Measurements from ENCODE around the gene LAMTOR4. TPM values are rescaled to one million over a fixed set of nuclear protein-coding genes. Genes with fewer than 3 reads are reported as not detected.
A peak's percentile ranks its signal among the peaks of the same experiment; 100 is the strongest.
"Not testable (repeated sequence)": the region's sequence is repeated elsewhere in the genome, so short reads cannot be mapped to it uniquely, and the experiment has no call there.

LAMTOR4 gene
- total RNA-seq, 1 donor from 2014 or later: 208 TPM

- Histone ChIP-seq H3K27me3 (ENCODE audit: control insufficient read depth, insufficient read depth, low read length) (no peaks in the 10 kb centered on the region), H3K36me3 (ENCODE audit: control insufficient read depth, insufficient read depth, low read length) (no peaks in the 10 kb centered on the region), H3K4me3 (ENCODE audit: low read depth, low read length) (peak within 1 kb of the TSS; percentile 64)
- peak; percentile 37 for DNase-seq (ENCODE audit: low read depth)
- no peak for TF ChIP-seq CTCF (IDR thresholded peaks at IDR 0.05; ENCODE audit: insufficient read depth, low read length, poor library complexity, severe bottlenecking)
Measured at GRCh38 chr7:100126931-100127865, 21.5 kb upstream of the LAMTOR4 start, which contains the start of gene MBLAC1. Gene MBLAC1 (plus strand): TSS chr7:100126967. CDS start chr7:100127396, 429 bp downstream.

GRCh38 chr7:100127866-100128636 is 20.7 kb upstream of the LAMTOR4 start:
- no peaks in the 10 kb centered on the region for H3K36me3 ChIP-seq (ENCODE audit: control insufficient read depth, insufficient read depth, low read length)
- DNase-seq (ENCODE audit: low read depth): no peak
- no peaks in the 10 kb centered on the region for H3K27me3 ChIP-seq (ENCODE audit: control insufficient read depth, insufficient read depth, low read length)
- TF ChIP-seq CTCF (IDR thresholded peaks at IDR 0.05; ENCODE audit: insufficient read depth, low read length, poor library complexity, severe bottlenecking): no peak
- peak overlapping the region; percentile 64 for H3K4me3 ChIP-seq (ENCODE audit: low read depth, low read length)

- TF ChIP-seq CTCF (IDR thresholded peaks at IDR 0.05; ENCODE audit: insufficient read depth, low read length, poor library complexity, severe bottlenecking): no peak
- Histone ChIP-seq H3K27me3 (ENCODE audit: control insufficient read depth, insufficient read depth, low read length) (no peaks in the 10 kb centered on the region), H3K4me3 (ENCODE audit: low read depth, low read length) (no peak overlapping the region), H3K36me3 (ENCODE audit: control insufficient read depth, insufficient read depth, low read length) (no peaks in the 10 kb centered on the region)
- no peak for DNase-seq (ENCODE audit: low read depth)
Measured at GRCh38 chr7:100128637-100128963, 20.1 kb upstream of the LAMTOR4 start.

- DNase-seq (ENCODE audit: low read depth); H3K27me3 ChIP-seq (ENCODE audit: control insufficient read depth, insufficient read depth, low read length); H3K36me3 ChIP-seq (ENCODE audit: control insufficient read depth, insufficient read depth, low read length); H3K4me3 ChIP-seq (ENCODE audit: low read depth, low read length): not testable (repeated sequence)
Measured at GRCh38 chr7:100130220-100130607, 18.5 kb upstream of the LAMTOR4 start.

- H3K4me3 ChIP-seq (ENCODE audit: low read depth, low read length): no peak overlapping the region
- no peak for DNase-seq (ENCODE audit: low read depth)
- no peaks in the 10 kb centered on the region for H3K36me3 ChIP-seq (ENCODE audit: control insufficient read depth, insufficient read depth, low read length)
- H3K27me3 ChIP-seq (ENCODE audit: control insufficient read depth, insufficient read depth, low read length): no peaks in the 10 kb centered on the region
- TF ChIP-seq CTCF (IDR thresholded peaks at IDR 0.05; ENCODE audit: insufficient read depth, low read length, poor library complexity, severe bottlenecking): peak; percentile 83
Measured at GRCh38 chr7:100130608-100131453, 17.9 kb upstream of the LAMTOR4 start.

Data from kidney epithelial cell (primary cell).